Gastroesophageal sphincter (tissue), 4 donors: ENCODE data around the gene INPP4B. TPM values are rescaled to one million over a fixed set of nuclear protein-coding genes. Genes with fewer than 3 reads are reported as not detected.

Experiments
- ATAC-seq: fragments of 150-250 bp; one replicate; pipeline ENCODE4 v1.9.1; 2016; ENCODE audit warnings: mild to moderate bottlenecking, moderate library complexity
- H3K27ac ChIP-seq, 4 donors: fragments of 200-600 bp; sonication (generic) in 3 of 4; 1 replicate in 3 of 4; 2 replicates in 1 of 4; pipeline ENCODE4 v1.5.1; 2016 to 2019
- H3K27me3 ChIP-seq: fragments of 200-600 bp; sonication (generic); one replicate; pipeline ENCODE4 v1.5.1; 2019
- H3K36me3 ChIP-seq, 2 donors: fragments of 200-600 bp; sonication (generic); one replicate each; pipeline ENCODE4 v1.5.1; 2019; ENCODE audit warnings: control low read depth in 1 of 2
- H3K4me1 ChIP-seq, 3 donors: fragments of 200-600 bp; sonication (generic); 1 replicate in 2 of 3; 2 replicates in 1 of 3; pipeline ENCODE4 v1.5.1; 2016 to 2019; ENCODE audit warnings: control low read depth in 2 of 3
- H3K4me3 ChIP-seq, 2 donors: fragments of 200-600 bp; sonication (generic); one replicate each; pipeline ENCODE4 v1.5.1; 2019; ENCODE audit warnings: mild to moderate bottlenecking in 1 of 2, moderate library complexity in 1 of 2
- H3K9me3 ChIP-seq, 3 donors: fragments of 200-600 bp; sonication (generic); one replicate each; pipeline ENCODE4 v1.5.1; 2017 to 2019; ENCODE audit warnings: control low read depth in 2 of 3
- CTCF ChIP-seq, 4 experiments: fragments of 200-600 bp in 2 of 4; fragments of 450-650 bp in 2 of 4; sonication (generic) in 1 of 4; IDR thresholded peaks; one replicate each; pipeline ENCODE4 v1.5.1; 2017 to 2019; ENCODE audit warnings: antibody characterized with exemption in 4 of 4, mild to moderate bottlenecking in 2 of 4, moderate library complexity in 2 of 4
- EP300 ChIP-seq: sonication (generic); formaldehyde crosslinking; IDR thresholded peaks from one replicate; pipeline ENCODE4 v1.6.1; 2017; ENCODE audit warnings: antibody characterized with exemption, mild to moderate bottlenecking
- POLR2A ChIP-seq, 2 donors: fragments of 450-650 bp; IDR thresholded peaks; one replicate each; pipeline ENCODE4 v1.6.1; 2017; ENCODE audit warnings: antibody characterized with exemption in 2 of 2, mild to moderate bottlenecking in 2 of 2, moderate library complexity in 1 of 2
- POLR2AphosphoS5 ChIP-seq: sonication (generic); formaldehyde crosslinking; IDR thresholded peaks from one replicate; pipeline ENCODE4 v1.6.1; 2017; ENCODE audit warnings: antibody characterized with exemption
- WGBS, 2 donors: methylation state at CpG; one replicate each; pipeline ENCODE4 v1.1.5; 2018; ENCODE audit warnings: low coverage in 1 of 2; 5-methylcytosine and 5-hydroxymethylcytosine counted together
- total RNA-seq, 4 donors: library from RNA; depleted of rRNA; stranded (reverse); fragments of >200 nt; gene quantifications; one replicate each; pipeline ENCODE4 v1.1.0, GENCODE V29; 2016

Gene INPP4B
- total RNA-seq, 4 donors from 2014 or later: 17.6 to 63.8 (median 31.3) TPM

GRCh38 chr4:142284402-142285221 lies 561.5 kb downstream of the INPP4B start:
- H3K27ac ChIP-seq: no peak overlapping the region
- ATAC-seq: no peak
- 88 to 89% methylated on average over 7 to 9 of the region's 9 CpGs for WGBS, 2 donors
- H3K27me3 ChIP-seq: no peaks in the 10 kb centered on the region
- no peaks in the 10 kb centered on the region for H3K4me1 ChIP-seq
- no peak for TF ChIP-seq POLR2AphosphoS5
- TF ChIP-seq EP300: no peak
- no peak for TF ChIP-seq POLR2A (IDR thresholded peaks at IDR 0.05)
- TF ChIP-seq CTCF (IDR thresholded peaks at IDR 0.05): no peak
- H3K9me3 ChIP-seq: no peaks in the 10 kb centered on the region
- H3K36me3 ChIP-seq: no peaks in the 10 kb centered on the region
- no peak overlapping the region for H3K4me3 ChIP-seq

DNA sequence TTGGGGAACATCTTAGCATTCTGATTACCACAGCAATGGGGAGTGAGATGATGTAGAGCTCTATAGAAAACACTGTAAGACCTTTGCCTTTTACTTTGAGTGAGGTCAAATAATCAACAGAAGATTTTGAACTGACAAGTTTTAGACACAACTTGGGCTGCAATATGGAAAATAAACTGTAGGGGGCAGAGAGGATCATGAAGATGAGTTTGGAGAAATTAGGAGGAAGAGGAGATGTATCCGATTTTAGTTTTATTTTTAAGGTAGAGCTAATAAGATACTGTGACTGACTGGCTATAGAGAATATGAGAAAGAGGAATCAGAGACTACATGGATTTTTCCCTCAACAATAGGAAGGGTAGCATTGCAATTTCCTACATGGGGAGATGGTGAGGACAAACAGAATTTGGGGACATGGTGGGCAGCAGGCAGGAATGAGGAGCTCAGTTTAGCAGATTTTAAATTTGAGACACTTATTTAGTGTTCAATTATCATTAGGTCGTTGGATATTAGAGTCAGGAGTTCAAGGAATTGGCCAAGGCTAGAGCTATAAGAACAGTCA lies 563.1 kb downstream of the INPP4B start:
- Histone ChIP-seq H3K4me3 (no peak overlapping the region), H3K27ac (no peak overlapping the region), H3K4me1 (no peaks in the 10 kb centered on the region), H3K9me3 (no peaks in the 10 kb centered on the region), H3K27me3 (no peaks in the 10 kb centered on the region), H3K36me3 (no peaks in the 10 kb centered on the region)
- WGBS, 2 donors: 33 to 35% methylated on average over 2 of the region's 2 CpGs
- TF ChIP-seq CTCF (IDR thresholded peaks at IDR 0.05) (peak; percentile 21 to 47 (median 34)), EP300 (no peak)
- no peak for ATAC-seq

DNA sequence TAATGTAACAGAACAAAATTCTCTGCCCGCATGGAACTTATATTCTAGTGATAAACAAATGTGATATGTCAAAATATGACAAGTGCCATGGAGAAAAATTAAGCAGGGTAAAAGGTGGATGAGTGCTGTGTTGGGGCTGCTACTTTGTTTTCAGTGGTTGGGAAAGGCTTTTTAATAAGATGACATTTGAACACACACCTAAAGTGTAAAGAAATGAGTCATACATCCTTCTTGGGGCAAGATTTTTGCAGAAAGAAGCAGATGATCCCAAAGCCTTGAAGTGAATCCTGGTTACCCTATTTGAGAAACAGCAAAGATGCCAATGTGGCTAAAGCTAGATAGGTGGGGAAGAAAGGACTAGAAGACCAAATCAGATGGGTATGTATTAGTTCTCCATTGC lies 564.1 kb downstream of the INPP4B start:
- 100% methylated on average over 1 of the region's 1 CpG for WGBS, 2 donors
- no peak for TF ChIP-seq CTCF (IDR thresholded peaks at IDR 0.05)
- TF ChIP-seq POLR2A (IDR thresholded peaks at IDR 0.05): no peak
- no peak for TF ChIP-seq POLR2AphosphoS5
- TF ChIP-seq EP300: no peak

DNA sequence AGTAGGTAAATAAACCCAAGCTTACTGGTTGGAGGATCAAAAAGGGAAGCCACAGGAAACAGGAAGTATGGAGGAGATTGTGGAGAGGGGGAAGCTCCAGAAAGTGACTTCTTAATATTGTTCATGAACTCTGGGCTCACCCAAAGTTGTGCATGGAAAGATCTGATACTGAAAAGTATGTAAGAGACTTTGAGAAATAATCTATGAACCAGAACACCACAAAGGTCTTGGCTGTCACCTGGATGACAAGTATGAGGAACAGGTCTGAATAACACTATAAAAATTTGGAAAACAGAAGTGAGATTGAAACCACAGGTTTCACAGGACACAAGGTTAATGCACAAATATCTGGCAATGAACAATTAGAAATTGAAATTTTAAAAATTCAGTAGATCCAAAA lies 567.4 kb downstream of the INPP4B start:
- Histone ChIP-seq H3K4me1 (no peaks in the 10 kb centered on the region), H3K4me3 (no peak overlapping the region), H3K27me3 (no peaks in the 10 kb centered on the region), H3K36me3 (no peaks in the 10 kb centered on the region), H3K9me3 (no peaks in the 10 kb centered on the region), H3K27ac (no peak overlapping the region)
- no peak for ATAC-seq
- TF ChIP-seq POLR2A (IDR thresholded peaks at IDR 0.05) (no peak), EP300 (no peak), POLR2AphosphoS5 (no peak), CTCF (IDR thresholded peaks at IDR 0.05) (no peak)

More for the DNA sequence above, 564.1 kb downstream of the INPP4B start:
- Histone ChIP-seq H3K4me1 (no peaks in the 10 kb centered on the region), H3K36me3 (no peaks in the 10 kb centered on the region), H3K27ac (no peak overlapping the region), H3K4me3 (no peak overlapping the region), H3K9me3 (no peaks in the 10 kb centered on the region), H3K27me3 (no peaks in the 10 kb centered on the region)
- ATAC-seq: no peak

- Histone ChIP-seq H3K27ac (no peak overlapping the region), H3K9me3 (no peaks in the 10 kb centered on the region), H3K4me1 (no peaks in the 10 kb centered on the region), H3K27me3 (no peaks in the 10 kb centered on the region), H3K36me3 (no peaks in the 10 kb centered on the region), H3K4me3 (no peak overlapping the region)
- no peak for ATAC-seq
- TF ChIP-seq POLR2AphosphoS5 (no peak), EP300 (no peak), CTCF (IDR thresholded peaks at IDR 0.05) (no peak), POLR2A (IDR thresholded peaks at IDR 0.05) (no peak)
- 80 to 93% methylated on average over 1 of the region's 1 CpG for WGBS, 2 donors
Measured at GRCh38 chr4:142278171-142278570, 567.9 kb downstream of the INPP4B start.
